ENCODE measurements around the gene AJAP1.

AJAP1 gene

GRCh38 chr1:4701276-4701675, 46.9 kb downstream of the AJAP1 start:
- no peak for DNase-seq (ENCODE audit: low read depth)

- DNase-seq (ENCODE audit: low read depth): no peak
These were observed 48.1 kb downstream of the AJAP1 start for GRCh38 chr1:4702464-4702863.

DNA sequence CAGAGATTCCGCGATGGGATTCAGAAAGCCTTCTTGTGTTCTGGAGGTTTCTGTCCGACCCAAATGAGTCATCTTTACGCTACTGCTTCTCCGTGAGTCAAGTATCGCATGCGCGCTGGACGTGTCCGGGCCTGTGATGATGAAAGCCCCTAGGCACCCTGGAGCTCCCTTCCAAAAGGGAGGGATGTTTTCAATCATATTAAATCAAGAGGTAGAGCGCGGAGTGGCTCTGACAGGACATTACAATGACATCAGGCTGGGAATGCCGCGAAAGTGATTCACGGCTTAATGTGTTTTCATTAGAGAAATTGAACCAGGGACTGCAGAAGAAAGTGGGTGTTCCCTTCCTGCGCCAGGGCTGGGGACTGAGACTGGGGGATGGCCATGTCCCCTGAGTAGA, 48.5 kb downstream of the AJAP1 start:
- DNase-seq (ENCODE audit: low read depth): no peak

GRCh38 chr1:4703646-4704045, 49.2 kb downstream of the AJAP1 start:
- no peak for DNase-seq (ENCODE audit: low read depth)

- no peak for DNase-seq (ENCODE audit: low read depth)
These were observed 54.6 kb downstream of the AJAP1 start for GRCh38 chr1:4708840-4709507.

DNA sequence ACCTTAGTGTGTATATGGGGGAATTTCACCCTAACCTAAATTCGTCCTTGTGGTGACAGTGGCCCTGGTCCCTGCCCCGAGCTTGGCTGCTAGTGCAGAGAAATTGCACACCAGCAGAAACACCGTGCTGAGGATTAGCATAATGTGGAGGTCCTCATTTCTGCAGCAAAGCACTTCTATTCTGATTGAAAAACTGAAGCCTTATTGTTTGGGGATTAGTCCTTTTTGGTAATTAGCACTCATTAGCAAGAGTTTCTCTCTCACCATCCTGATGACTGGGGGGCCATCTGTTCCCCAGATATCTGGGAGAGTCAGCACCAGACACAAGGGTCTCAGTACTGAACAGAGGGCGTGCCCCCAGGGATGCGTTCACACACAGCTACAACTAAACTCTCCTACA, 55.2 kb downstream of the AJAP1 start:
- DNase-seq (ENCODE audit: low read depth): no peak

DNA sequence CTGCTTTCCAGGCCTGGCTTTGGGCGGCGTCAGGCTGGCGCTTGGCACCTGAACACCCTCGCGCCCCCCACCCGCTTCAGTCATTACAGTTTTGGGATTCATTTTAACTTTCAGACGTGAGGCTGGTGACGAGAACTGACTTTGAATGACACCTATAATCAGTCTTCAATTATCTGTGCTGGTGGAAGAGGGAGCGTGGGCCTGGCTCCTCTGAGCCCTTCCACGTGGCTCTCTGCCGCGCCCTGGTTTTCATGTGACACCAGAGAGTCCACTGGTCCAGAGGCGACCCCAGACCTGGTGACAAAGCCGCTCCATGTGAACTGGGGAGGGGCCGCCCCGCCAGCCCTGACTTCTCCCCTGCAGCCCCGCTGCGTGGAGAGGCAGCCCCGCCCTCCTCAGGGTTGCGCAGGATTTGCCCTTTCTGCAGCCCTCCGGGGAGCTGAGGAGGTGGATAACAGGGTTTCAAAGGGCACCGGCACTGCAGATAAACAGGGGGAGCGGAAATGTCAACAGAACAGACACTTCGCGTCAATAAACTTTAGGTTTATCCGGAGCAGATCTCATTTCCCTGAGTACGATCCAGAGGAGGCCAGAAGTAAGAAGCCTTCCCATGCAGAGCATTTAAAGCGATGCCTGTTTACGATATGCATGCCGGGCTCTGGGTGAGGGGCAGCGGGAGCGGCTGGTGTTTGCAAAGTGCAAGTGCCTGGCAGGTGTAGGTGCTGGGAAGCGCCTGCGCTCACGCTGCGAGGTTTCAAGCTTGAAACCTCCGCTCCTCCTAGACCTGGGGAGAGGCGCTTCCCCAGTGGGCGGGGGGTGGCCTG, 56.4 kb downstream of the AJAP1 start:
- DNase-seq (ENCODE audit: low read depth): no peak

- DNase-seq (ENCODE audit: low read depth): no peak
These were observed 57.2 kb downstream of the AJAP1 start for GRCh38 chr1:4711416-4712275.

- DNase-seq (ENCODE audit: low read depth): no peak
These were observed 59.3 kb downstream of the AJAP1 start for GRCh38 chr1:4713669-4714068.

DNA sequence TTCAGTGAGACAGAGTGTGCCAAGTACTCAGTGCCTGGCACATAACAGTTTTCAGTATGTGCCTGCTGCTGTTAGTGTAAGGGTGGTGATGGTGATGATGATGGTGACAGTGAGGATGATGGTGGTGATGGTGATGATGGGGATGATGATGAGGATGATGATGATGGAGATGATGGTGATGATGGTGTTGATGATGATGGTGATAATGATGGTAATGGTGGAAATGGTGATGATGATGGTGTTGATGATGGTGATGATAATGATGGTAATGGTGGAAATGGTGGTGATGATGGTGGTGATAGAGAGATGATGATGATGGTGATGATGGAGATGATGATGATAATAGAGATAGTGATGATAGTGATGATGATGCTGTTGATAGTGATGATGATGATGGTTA, 62.0 kb downstream of the AJAP1 start:
- no peak for DNase-seq (ENCODE audit: low read depth)

GRCh38 chr1:4718071-4718470, 63.7 kb downstream of the AJAP1 start:
- no peak for DNase-seq (ENCODE audit: low read depth)

DNA sequence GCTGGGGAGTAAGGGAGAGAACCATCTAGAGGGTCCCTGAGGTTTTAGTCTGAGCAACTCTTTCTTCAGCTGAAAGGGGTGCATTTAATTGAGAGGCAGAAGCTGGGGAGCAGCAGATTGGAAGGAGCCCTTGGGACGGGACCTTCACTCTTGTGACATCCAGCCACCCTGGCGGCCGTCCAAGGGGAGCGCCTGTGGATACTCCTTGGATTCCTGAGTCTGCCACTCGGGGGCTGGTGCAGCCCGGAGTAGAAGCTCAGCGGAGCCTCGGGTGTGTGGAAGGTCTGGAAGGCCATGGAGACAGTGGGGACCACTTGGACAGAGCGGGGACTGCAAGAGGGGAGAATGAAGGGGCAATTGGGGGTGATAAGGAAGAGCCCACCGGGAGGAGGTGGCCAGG, 68.7 kb downstream of the AJAP1 start:
- no peak for DNase-seq (ENCODE audit: low read depth)

DNA sequence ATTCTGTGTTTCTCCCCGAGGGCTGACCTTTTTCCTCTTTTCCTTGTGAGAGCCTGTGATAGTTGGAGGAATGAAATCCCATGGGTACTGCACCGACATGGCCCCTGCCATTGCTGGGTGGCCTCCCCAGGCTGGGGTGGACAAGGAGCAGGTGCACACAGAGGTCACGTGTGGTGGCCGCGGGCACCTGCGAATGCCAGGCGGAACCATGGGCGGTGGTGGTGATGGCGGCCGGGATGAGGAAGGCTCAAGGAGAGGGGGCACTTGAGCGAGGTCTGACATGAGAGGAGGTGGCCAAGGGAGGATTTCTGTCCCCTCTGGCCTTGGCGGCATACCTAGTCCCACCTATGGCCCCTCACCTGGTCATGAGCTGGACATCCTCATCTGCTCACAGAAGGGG, 69.6 kb downstream of the AJAP1 start:
- no peak for DNase-seq (ENCODE audit: low read depth)

GRCh38 chr1:4724695-4725250, 70.4 kb downstream of the AJAP1 start:
- no peak for DNase-seq (ENCODE audit: low read depth)

DNA sequence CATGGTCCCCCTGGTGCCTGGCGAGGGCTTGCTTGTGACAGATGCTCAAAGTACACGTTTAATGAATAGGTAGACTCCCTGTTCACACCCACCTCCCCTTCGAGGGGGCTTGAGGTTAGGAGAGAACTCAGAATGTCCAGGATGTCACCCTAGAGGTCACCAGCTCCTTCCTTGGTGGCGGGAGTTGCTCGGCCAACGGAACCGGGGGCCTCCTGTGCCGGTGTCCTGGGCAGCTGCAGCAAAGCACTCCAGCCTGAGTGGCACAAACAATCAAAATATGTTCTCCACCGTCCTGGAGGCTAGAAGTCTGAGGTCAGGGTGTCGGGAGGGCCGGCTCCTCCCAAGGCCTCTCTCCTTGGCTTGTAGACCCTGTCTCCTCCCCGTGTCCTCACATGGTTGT, 71.0 kb downstream of the AJAP1 start:
- DNase-seq (ENCODE audit: low read depth): no peak

DNA sequence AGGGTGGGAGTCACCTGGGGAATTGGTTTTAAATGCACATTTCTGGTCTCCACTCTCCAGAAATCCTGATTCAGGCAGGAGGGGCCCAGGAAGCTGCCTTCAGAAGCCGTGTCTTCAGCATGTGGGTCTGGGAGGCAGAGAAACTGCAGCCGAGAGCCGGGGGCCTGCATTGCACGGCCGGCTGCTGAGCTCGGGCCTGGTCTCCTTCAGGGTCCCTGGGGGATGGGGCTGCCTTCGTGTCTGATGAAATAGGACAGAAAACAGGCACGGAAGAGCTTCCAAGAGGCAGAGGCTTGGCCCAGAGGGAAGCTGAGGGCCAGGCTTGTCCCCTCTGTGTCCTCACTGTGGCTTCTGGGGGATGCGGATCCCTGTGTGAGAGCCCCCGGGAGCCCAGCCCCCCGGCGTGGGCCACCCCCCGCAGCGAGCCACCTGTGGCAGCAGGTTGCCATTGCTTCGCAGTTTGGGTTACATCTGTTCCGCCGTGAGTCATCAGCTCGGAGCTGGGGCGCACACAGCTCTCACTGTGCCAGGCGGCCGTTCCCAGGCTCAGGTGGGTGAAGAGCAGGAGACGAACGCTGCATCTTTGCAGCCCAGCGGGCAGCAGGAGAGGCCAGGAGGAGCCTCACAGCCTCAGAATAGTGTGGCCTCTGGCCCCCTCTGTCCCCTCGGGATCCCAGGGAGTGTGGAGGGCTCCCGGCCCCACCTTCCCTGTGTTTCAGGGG, 72.4 kb downstream of the AJAP1 start:
- no peak for DNase-seq (ENCODE audit: low read depth)

- no peak for DNase-seq (ENCODE audit: low read depth)
These were observed 74.1 kb downstream of the AJAP1 start for GRCh38 chr1:4728319-4729089.

DNA sequence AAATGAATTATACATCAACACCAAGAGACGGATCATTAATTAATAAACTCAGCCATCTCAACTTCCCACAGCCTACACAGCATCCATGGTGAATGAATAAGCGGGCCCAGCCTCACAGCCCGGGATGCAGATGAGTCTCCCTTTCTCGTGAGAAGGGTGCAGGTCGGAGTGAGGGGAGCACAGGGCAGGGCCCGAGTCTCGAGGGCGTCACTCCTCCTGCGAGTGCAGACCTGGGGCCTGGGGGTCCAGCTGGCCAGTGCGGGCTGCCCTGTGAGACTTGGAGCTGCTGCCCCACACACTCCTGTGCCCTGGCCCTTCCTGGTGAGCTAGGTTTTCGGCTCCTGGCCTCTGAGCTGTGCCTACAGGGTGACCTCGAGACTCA, 74.7 kb downstream of the AJAP1 start:
- DNase-seq (ENCODE audit: low read depth): no peak

DNA sequence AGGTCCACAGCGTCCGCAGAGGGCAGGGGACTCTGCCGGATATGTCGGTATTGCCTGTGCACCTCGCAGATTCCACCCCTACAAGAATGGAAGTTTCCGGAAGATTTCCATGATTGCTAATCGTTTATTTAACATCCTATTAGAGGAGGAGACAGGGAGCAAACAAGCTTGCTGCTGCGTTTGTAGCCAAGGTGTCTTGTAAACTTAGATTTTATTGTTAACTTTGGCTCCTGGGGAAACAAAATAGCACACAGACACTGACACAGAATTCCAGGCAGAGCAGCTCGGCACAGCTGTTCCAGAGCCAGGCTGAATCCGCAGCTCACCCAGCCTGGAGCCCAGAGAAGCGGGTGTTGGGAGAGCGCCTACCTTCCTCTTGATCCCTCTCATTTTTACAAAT, 75.7 kb downstream of the AJAP1 start:
- no peak for DNase-seq (ENCODE audit: low read depth)

DNA sequence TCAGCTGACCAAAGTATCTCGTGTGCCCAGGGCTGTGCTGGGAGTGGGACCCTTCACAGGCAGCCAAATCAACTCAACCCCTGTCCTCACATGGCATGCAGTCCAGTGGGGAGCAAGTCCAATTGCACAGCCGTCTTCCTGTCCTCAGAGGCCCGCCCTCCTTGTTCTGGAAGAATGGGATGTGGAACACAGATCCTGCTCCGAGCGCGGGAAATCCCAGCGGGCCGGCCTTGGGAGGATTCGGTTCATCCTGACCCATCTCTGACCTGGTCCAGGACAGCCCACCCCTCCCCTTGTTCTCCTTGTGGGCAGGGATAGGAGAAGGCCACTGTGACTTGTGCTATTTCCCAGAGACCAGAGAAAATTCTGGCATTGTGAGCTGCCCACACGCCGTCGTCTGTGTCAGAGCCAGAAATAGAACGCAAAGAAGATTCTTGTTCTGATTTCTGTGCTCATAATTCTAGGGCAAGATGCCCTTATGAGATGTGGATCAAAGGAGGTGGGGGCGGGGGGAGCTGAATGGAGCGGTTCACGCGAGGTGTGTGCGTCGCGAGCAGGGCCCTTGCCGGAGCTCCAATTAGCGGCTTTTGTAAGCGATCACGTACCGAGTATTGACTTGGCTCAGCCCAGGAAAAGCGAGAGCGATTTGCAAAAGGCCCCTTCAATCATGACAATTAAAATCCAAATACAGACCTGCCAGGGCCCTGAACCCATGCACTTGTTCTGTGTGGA, 79.2 kb downstream of the AJAP1 start:
- DNase-seq (ENCODE audit: low read depth): no peak

Data from stimulated activated CD8-positive, alpha-beta memory T cell treated with anti-CD3 and anti-CD28 coated beads, Interleukin-7, amount 100 ng/mL, for 24 hours (primary cell).